Mesothelial cell of epicardium (in vitro differentiated cells): Measurements from ENCODE around the gene LAMP5. TPM values are rescaled to one million over a fixed set of nuclear protein-coding genes. Genes with fewer than 3 reads are reported as not detected.

Source experiments
- DNase-seq, 2 experiments: peaks; one replicate each; pipeline ENCODE4 v3.0.0; 2021; ENCODE audit warnings: low spot score in 2 of 2; ENCODE audit not compliant: unreplicated experiment in 2 of 2
- H3K27ac Mint-ChIP-seq: 2 replicates; pipeline ENCODE4 v1.8.0; 2021; ENCODE audit warnings: mixed read lengths
- H3K27me3 Mint-ChIP-seq: 2 replicates; pipeline ENCODE4 v1.8.0; 2021; ENCODE audit warnings: low read depth, mixed read lengths
- H3K36me3 Mint-ChIP-seq: 2 replicates; pipeline ENCODE4 v1.8.0; 2021; ENCODE audit warnings: mixed read lengths
- H3K4me1 Mint-ChIP-seq: 2 replicates; pipeline ENCODE4 v1.8.0; 2021; ENCODE audit warnings: mixed read lengths
- H3K4me3 Mint-ChIP-seq: 2 replicates; pipeline ENCODE4 v1.8.0; 2021; ENCODE audit warnings: mild to moderate bottlenecking, moderate library complexity, mixed read lengths
- H3K9me3 Mint-ChIP-seq: 2 replicates; pipeline ENCODE4 v1.8.0; 2021; ENCODE audit warnings: mixed read lengths
- total RNA-seq: library from RNA; stranded (reverse); gene quantifications from 3 replicates; pipeline ENCODE4 v1.2.1, GENCODE V29; 2021
- TF ChIP-seq, protein P1 (sequence below): fragments of 200-600 bp; sonication (generic); IDR thresholded peaks from one replicate; pipeline ENCODE4 v1.5.0; 2021; ENCODE audit warnings: antibody characterized with exemption; ENCODE audit not compliant: unreplicated experiment

The LAMP5 gene
- total RNA-seq, 1 donor from 2014 or later: 0.38 TPM

DNA sequence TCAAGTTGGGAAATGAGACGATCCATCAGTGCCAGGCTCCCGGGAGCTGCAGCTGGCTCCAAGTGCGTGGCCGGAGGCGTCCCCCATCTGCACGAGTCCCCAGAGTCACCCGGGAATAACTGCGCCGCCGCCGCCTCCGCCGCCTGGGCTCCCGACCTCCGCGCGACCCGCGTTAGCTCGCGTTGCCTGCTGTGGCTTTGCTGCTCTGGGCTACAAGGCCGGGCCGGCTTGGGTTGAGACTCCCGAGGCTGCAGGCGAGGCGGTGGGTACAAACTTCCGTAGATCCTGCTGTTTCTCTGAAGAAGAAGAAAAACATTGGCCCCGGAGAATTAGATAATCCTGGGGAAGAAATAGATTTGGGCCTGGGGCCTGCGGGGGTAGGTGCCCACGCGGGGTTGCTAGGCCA is 7.4 kb upstream of the LAMP5 start:
- TF ChIP-seq, protein P1, sequence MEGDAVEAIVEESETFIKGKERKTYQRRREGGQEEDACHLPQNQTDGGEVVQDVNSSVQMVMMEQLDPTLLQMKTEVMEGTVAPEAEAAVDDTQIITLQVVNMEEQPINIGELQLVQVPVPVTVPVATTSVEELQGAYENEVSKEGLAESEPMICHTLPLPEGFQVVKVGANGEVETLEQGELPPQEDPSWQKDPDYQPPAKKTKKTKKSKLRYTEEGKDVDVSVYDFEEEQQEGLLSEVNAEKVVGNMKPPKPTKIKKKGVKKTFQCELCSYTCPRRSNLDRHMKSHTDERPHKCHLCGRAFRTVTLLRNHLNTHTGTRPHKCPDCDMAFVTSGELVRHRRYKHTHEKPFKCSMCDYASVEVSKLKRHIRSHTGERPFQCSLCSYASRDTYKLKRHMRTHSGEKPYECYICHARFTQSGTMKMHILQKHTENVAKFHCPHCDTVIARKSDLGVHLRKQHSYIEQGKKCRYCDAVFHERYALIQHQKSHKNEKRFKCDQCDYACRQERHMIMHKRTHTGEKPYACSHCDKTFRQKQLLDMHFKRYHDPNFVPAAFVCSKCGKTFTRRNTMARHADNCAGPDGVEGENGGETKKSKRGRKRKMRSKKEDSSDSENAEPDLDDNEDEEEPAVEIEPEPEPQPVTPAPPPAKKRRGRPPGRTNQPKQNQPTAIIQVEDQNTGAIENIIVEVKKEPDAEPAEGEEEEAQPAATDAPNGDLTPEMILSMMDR: no peak
- no peak overlapping the region for H3K4me3 Mint-ChIP-seq
- no peak overlapping the region for H3K27ac Mint-ChIP-seq
- H3K4me1 Mint-ChIP-seq: peaks cover 3% of the 10 kb centered on the region
- peaks cover 74% of the 10 kb centered on the region for H3K27me3 Mint-ChIP-seq
- no peaks in the 10 kb centered on the region for H3K9me3 Mint-ChIP-seq
- DNase-seq: no peak
- H3K36me3 Mint-ChIP-seq: no peaks in the 10 kb centered on the region

DNA sequence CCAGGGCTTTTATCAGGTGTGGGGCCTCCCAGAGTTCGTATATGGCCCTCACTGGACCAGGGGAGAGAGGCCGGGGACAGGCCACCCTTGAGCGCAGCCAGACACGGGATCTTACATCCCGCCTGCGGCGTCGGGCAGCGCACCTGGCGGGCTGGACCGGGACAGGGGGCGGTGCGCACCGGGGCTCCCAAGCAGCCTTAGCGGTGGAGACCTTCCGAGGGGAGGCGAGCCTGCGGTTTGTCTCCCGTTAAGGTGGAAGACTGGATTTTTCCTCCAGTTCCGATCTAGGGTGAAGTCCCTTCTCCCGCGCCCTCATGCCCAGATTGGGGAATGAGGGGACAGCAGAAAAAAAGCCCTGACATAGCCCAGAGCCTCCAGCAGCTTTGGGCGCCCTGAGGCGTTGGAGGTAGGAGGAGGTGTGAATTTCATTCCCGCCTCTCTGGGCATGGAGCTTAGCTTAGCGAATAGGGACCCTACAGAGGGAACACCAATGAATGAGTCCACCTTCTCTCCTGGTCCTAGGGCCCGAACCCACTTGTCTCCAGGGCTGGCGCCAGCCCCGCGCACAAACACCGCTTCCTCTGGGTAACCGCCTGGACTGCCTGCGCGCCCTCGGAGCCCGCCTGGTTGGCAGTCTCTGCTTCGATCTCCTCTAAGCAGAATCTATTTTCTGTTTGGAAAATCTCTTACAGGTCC is 6.7 kb upstream of the LAMP5 start:
- Mint-ChIP-seq H3K9me3 (no peaks in the 10 kb centered on the region), H3K36me3 (no peaks in the 10 kb centered on the region), H3K27ac (no peak overlapping the region), H3K4me1 (peaks cover 3% of the 10 kb centered on the region), H3K27me3 (peaks cover 81% of the 10 kb centered on the region), H3K4me3 (no peak overlapping the region)
- TF ChIP-seq, protein P1: no peak
- no peak for DNase-seq

DNA sequence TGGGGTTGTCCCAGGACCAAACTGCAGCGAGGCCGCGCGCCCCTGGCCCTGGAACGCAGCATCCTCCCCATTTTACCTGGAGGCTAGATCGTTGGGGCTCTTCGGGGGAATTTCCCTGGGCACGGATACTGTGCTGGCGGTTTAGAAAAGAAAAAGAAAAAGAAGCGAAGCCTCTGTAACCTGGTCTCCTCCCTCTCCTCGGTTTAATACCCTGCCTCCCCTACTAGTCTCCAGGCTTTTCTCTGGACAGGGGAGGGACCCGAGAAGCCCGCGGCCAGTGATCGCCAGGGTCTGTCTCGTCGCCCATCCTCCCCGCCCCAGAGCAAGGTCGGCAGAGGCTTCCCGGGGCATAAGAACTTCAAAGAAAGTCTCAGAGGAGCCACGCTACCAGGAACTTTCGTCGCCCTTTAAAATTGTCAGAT is 6.1 kb upstream of the LAMP5 start:
- TF ChIP-seq, protein P1: no peak
- no peaks in the 10 kb centered on the region for H3K36me3 Mint-ChIP-seq
- no peaks in the 10 kb centered on the region for H3K9me3 Mint-ChIP-seq
- peaks cover 3% of the 10 kb centered on the region for H3K4me1 Mint-ChIP-seq
- peaks cover 87% of the 10 kb centered on the region for H3K27me3 Mint-ChIP-seq
- DNase-seq: no peak
- H3K27ac Mint-ChIP-seq: no peak overlapping the region
- H3K4me3 Mint-ChIP-seq: no peak overlapping the region

DNA sequence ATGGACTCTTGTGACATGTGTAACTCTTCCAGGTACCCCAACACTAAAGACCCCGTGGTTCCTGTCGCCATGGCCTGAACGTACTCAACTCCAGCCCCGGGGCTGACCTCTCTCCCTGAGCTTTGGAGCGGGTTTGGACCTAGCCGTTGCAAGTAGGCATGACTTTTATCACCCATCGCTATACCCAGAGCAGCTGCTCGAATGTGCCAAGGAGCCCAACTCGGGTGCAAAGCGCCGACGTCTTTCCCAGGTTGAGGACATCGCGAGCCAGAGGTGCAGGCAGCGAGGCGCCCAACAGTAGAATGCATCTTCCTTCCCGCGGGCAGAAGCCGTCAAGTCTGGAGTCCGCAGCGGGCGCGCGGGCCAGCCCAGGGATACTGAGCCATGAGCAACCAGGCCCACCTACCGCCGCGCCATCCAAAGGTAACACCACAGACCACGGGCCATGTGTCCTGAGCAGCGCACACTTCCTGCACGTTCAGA is 5.7 kb upstream of the LAMP5 start:
- Mint-ChIP-seq H3K36me3 (no peaks in the 10 kb centered on the region), H3K27me3 (peaks cover 92% of the 10 kb centered on the region), H3K4me1 (peaks cover 3% of the 10 kb centered on the region), H3K27ac (no peak overlapping the region), H3K4me3 (no peak overlapping the region), H3K9me3 (no peaks in the 10 kb centered on the region)
- no peak for DNase-seq
- TF ChIP-seq, protein P1: no peak

DNA sequence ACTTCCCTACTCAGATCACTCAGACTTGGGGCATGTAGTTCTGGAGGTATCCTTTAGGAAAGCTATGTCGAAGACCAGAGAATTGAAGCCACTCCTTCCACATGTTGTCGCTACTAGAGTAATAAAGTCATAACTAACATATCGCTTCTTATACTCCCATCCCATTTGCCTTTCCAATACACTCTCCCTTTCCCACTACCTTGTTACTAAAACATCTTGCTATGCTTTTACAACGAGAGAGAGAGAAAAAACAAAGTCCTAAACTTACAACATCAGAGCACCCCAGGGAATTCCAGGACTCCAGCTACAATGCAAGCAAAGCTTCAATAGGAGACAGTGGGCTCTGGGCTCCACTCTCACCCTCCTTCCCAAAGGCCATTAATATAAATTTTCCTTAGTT is 5.1 kb upstream of the LAMP5 start:
- Mint-ChIP-seq H3K4me1 (peaks cover 3% of the 10 kb centered on the region), H3K9me3 (no peaks in the 10 kb centered on the region), H3K36me3 (no peaks in the 10 kb centered on the region), H3K27me3 (peaks cover 97% of the 10 kb centered on the region), H3K27ac (no peak overlapping the region), H3K4me3 (no peak overlapping the region)
- DNase-seq: no peak
- TF ChIP-seq, protein P1: no peak
